ENCODE data around the gene KCNK5. TPM values are rescaled to one million over a fixed set of nuclear protein-coding genes. Genes with fewer than 3 reads are reported as not detected.

Gene KCNK5, protein sequence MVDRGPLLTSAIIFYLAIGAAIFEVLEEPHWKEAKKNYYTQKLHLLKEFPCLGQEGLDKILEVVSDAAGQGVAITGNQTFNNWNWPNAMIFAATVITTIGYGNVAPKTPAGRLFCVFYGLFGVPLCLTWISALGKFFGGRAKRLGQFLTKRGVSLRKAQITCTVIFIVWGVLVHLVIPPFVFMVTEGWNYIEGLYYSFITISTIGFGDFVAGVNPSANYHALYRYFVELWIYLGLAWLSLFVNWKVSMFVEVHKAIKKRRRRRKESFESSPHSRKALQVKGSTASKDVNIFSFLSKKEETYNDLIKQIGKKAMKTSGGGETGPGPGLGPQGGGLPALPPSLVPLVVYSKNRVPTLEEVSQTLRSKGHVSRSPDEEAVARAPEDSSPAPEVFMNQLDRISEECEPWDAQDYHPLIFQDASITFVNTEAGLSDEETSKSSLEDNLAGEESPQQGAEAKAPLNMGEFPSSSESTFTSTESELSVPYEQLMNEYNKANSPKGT
- total RNA-seq (1 to 10 TPM in 1 of 9 donors, under 1 TPM in 8; 0.08 to 2.1 (median 0.40) TPM), polyA plus RNA-seq (under 1 TPM; 0.25 to 0.27 TPM)
- long read RNA-seq, donor 1, partial matches to known transcripts = 0 of 1 reads
- long read RNA-seq, donor 1, other reads (novel, unspliced or antisense) = 1 of 1 reads
- long read RNA-seq, donor 2, partial matches to known transcripts = 0 of 1 reads
- long read RNA-seq, donor 2, other reads (novel, unspliced or antisense) = 0 of 1 reads
- long read RNA-seq, donor 3, partial matches to known transcripts = 0 of 2 reads
- long read RNA-seq, donor 3, other reads (novel, unspliced or antisense) = 2 of 2 reads

DNA sequence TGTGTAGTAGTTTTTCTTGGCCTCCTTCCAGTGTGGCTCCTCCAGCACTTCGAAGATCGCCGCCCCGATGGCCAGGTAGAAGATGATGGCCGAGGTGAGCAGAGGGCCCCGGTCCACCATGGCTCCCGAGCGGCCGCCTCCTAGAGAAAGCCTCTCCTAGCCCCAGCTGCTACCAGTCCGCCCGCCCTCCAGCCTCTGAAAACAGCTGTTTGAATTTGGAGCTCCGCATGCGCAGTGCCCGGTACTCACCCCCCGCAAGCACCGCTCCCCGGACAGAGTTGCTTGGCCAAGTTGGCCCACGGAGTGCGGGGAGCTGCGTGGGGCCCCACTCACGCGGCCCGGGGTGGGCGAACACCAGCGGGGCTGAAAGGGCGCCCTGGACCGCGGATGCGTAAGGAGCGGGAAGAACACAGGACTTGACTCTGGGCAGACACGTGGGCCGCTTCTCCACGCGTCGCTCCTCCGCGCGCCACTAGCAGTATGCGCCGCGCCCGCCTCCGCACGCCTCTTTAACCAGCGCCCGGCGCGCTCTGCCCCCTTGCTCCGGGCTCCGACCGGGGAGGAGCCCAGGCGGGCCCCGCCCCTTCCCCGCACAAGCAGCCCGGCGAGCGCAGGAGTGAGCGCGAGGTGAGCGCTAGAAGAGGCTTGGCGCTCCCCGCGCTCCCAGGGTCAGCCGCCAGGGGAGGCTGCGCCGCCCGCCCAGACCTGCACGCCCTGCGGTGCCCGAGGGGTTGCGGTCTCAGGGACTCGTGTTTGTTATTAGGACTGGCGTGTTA lies at the start of gene KCNK5:
TSS of gene KCNK5 (minus strand) at position 484 of the 776 bp plus-strand sequence. CDS start at position 120, 364 bp downstream.
- Histone ChIP-seq H3K4me3 (peak within 1 kb of the TSS in 11 of 12 donors; percentile 31 to 61 (median 46)), H3K27ac (peak within 1 kb of the TSS in 1 of 12 donors; percentile 24), H3K4me1 (peaks cover 0 to 30% (median 9%) of the 10 kb centered on the region in 12 donors), H3K9me3 (no peaks in the 10 kb centered on the region), H3K27me3 (peaks cover 16 to 55% (median 28%) of the 10 kb centered on the region in 9 donors), H3K36me3 (no peaks in the 10 kb centered on the region)
- 2 to 3% (median 2%) methylated on average over 45 to 73 of the region's 73 CpGs for WGBS, 4 donors
- DNase-seq = peak; percentile 29 to 89 (median 69)
- intact Hi-C loops (cut with DNase I) = no loop called here
- ATAC-seq = peak; percentile 42 to 95 (median 89)
- TF ChIP-seq POLR2A (IDR thresholded peaks at IDR 0.05) = no peak
- TF ChIP-seq, protein P1, sequence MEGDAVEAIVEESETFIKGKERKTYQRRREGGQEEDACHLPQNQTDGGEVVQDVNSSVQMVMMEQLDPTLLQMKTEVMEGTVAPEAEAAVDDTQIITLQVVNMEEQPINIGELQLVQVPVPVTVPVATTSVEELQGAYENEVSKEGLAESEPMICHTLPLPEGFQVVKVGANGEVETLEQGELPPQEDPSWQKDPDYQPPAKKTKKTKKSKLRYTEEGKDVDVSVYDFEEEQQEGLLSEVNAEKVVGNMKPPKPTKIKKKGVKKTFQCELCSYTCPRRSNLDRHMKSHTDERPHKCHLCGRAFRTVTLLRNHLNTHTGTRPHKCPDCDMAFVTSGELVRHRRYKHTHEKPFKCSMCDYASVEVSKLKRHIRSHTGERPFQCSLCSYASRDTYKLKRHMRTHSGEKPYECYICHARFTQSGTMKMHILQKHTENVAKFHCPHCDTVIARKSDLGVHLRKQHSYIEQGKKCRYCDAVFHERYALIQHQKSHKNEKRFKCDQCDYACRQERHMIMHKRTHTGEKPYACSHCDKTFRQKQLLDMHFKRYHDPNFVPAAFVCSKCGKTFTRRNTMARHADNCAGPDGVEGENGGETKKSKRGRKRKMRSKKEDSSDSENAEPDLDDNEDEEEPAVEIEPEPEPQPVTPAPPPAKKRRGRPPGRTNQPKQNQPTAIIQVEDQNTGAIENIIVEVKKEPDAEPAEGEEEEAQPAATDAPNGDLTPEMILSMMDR (IDR thresholded peaks at IDR 0.05) = peak in 11 of 12 donors; percentile 15 to 55 (median 38)

DNA sequence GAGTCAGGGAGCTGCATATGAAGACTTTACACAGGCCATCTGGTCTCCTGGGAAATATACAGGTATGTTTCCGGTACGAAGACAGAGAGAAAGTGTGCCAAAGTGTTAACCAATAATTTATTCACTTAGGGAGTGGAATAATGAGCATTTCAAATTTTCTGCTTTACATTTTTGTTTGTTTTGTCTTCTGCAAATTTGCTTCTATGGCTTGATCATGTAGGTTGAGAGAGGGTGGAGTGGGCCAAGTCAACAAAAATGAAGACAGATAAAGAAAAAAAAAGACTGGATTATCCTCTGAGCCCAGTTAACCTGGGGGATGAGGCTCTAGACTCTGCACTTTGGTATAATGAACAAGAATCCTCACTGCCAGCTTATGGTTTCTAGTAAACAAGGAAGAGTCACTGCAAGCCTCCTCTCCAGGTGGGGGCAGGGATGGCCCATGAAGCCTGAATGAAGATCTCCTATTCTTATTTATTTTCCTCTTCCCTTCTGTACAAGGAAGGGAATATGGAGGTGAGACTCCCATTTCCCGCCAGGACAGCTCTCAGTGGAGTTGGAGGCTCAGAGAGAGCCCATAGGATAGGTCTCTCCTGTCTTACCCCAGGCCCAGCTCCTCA lies 47.2 kb upstream of the KCNK5 start:
- no peak overlapping the region for H3K27ac ChIP-seq
- H3K4me3 ChIP-seq = no peak overlapping the region
- no peaks in the 10 kb centered on the region for H3K36me3 ChIP-seq
- peaks cover 0 to 7% (median 0%) of the 10 kb centered on the region in 9 donors for H3K27me3 ChIP-seq
- DNase-seq (no peak), ATAC-seq (no peak)
- WGBS, 4 donors = 78 to 91% (median 81%) methylated on average over 3 of the region's 3 CpGs
- H3K9me3 ChIP-seq = no peaks in the 10 kb centered on the region
- H3K4me1 ChIP-seq = no peaks in the 10 kb centered on the region
- TF ChIP-seq POLR2A (IDR thresholded peaks at IDR 0.05) = no peak
- TF ChIP-seq, protein P1 (IDR thresholded peaks at IDR 0.05) = no peak
- intact Hi-C loops (cut with DNase I) = no loop called here

DNA sequence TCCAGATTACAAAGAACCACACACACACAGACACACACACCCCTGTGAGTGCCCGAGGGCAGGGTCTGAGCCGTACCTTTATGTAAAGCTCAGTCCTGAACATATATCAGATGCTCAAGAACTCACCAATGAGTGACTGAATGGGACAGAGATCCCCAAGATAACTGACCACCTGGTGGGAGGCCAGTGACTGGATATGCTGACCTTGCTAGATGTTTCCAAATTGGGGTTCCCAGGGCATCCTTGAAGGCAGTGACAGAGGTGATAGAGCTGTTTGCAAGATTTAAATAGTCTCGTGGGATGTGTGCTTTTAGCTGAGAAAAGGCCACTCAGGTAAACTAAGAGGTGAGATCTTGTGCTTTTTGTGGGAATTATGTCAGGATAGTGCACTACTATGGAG lies 45.6 kb upstream of the KCNK5 start:
- no peak overlapping the region for H3K27ac ChIP-seq
- WGBS, 4 donors = 62 to 82% (median 72%) methylated on average over 2 to 3 of the region's 3 CpGs
- no peaks in the 10 kb centered on the region for H3K9me3 ChIP-seq
- no peak for DNase-seq
- TF ChIP-seq POLR2A (IDR thresholded peaks at IDR 0.05) = no peak
- TF ChIP-seq, protein P1 (IDR thresholded peaks at IDR 0.05) = no peak
- no peaks in the 10 kb centered on the region for H3K4me1 ChIP-seq
- H3K27me3 ChIP-seq = peaks cover 0 to 7% (median 0%) of the 10 kb centered on the region in 9 donors
- no peak for ATAC-seq
- intact Hi-C loops (cut with DNase I) = no loop called here
- H3K4me3 ChIP-seq = no peak overlapping the region
- no peaks in the 10 kb centered on the region for H3K36me3 ChIP-seq
